DND-41 (cell line): ENCODE data around the gene ULK2.

Experiments used
- ATAC-seq: fragments of 200-7000 bp; cut with Tn5 transposase; 3 replicates; pipeline ENCODE4 v1.9.1; 2021; ENCODE audit warnings: low read depth; ENCODE audit not compliant: insufficient read depth
- DNase-seq: peaks from one replicate; pipeline ENCODE4 v3.0.0-alpha.2; 2020
- H2AFZ ChIP-seq: 2 replicates; pipeline ENCODE4 v1.6.0; 2012; ENCODE audit warnings: low read depth, low read length
- H3K27ac ChIP-seq: 2 replicates; pipeline ENCODE4 v1.5.1; 2012; ENCODE audit warnings: low read length, inconsistent platforms
- H3K27me3 ChIP-seq: fragments of 200-600 bp; sonication (generic); 2 replicates; pipeline ENCODE4 v1.6.0; 2012; ENCODE audit warnings: low read length, mild to moderate bottlenecking, inconsistent platforms; ENCODE audit not compliant: insufficient read depth, poor library complexity
- H3K36me3 ChIP-seq: 2 replicates; pipeline ENCODE4 v1.5.1; 2012; ENCODE audit warnings: low read length, inconsistent platforms; ENCODE audit not compliant: insufficient read depth
- H3K4me1 ChIP-seq: 2 replicates; pipeline ENCODE4 v1.5.1; 2012; ENCODE audit warnings: mild to moderate bottlenecking, low read length; ENCODE audit not compliant: insufficient read depth
- H3K4me2 ChIP-seq: 2 replicates; pipeline ENCODE4 v1.6.0; 2012; ENCODE audit warnings: mild to moderate bottlenecking, moderate library complexity, low read length, inconsistent platforms; ENCODE audit not compliant: insufficient read depth
- H3K4me3 ChIP-seq, 2 experiments: fragments of 200-600 bp in 1 of 2; shearing (Covaris generic) in 1 of 2; 2 replicates each; pipeline ENCODE4 v1.5.1; 2012 to 2016; ENCODE audit warnings: inconsistent platforms in 2 of 2, low read length in 2 of 2, mild to moderate bottlenecking in 2 of 2, low read depth in 1 of 2, moderate library complexity in 1 of 2
- H3K79me2 ChIP-seq: 2 replicates; pipeline ENCODE4 v1.6.0; 2012; ENCODE audit warnings: low read length, inconsistent platforms; ENCODE audit not compliant: insufficient read depth
- H3K9ac ChIP-seq: 2 replicates; pipeline ENCODE4 v1.6.0; 2012; ENCODE audit warnings: low read depth, mild to moderate bottlenecking, inconsistent platforms, low read length, moderate library complexity
- H3K9me3 ChIP-seq: 2 replicates; pipeline ENCODE4 v1.5.1; 2012; ENCODE audit warnings: low read length, moderate library complexity, mild to moderate bottlenecking, inconsistent platforms; ENCODE audit not compliant: insufficient read depth, severe bottlenecking
- H4K20me1 ChIP-seq: 2 replicates; pipeline ENCODE4 v1.6.0; 2012; ENCODE audit warnings: low read length; ENCODE audit not compliant: insufficient read depth
- CTCF ChIP-seq: IDR thresholded peaks from 2 replicates; pipeline ENCODE4 v1.5.1; 2012; ENCODE audit warnings: borderline replicate concordance, low read length, moderate library complexity, mild to moderate bottlenecking; ENCODE audit not compliant: poor library complexity, severe bottlenecking; ENCODE audit errors: extremely low read depth
- EZH2 ChIP-seq: IDR thresholded peaks from 3 replicates; pipeline ENCODE4 v1.6.1; 2012; ENCODE audit warnings: borderline replicate concordance, low read depth, mild to moderate bottlenecking, moderate library complexity, low read length, inconsistent platforms; ENCODE audit not compliant: severe bottlenecking

ULK2 gene

GRCh38 chr17:19727501-19728078 lies 140.1 kb downstream of the ULK2 start:
- Histone ChIP-seq H3K4me1 (no peaks in the 10 kb centered on the region), H3K9me3 (no peaks in the 10 kb centered on the region), H3K9ac (no peak overlapping the region), H3K36me3 (no peaks in the 10 kb centered on the region), H3K79me2 (no peaks in the 10 kb centered on the region), H3K27me3 (peaks cover 6% of the 10 kb centered on the region), H4K20me1 (no peaks in the 10 kb centered on the region), H2AFZ (no peak overlapping the region), H3K4me2 (no peak overlapping the region), H3K4me3 (no peak overlapping the region), H3K27ac (no peak overlapping the region)
- DNase-seq, result no peak
- TF ChIP-seq CTCF (no peak), EZH2 (no peak)
- no peak for ATAC-seq

GRCh38 chr17:19726631-19727376 lies 140.9 kb downstream of the ULK2 start:
- Histone ChIP-seq H3K9ac (no peak overlapping the region), H3K4me3 (no peak overlapping the region), H2AFZ (no peak overlapping the region), H3K79me2 (no peaks in the 10 kb centered on the region), H3K4me2 (no peak overlapping the region), H3K27ac (no peak overlapping the region), H3K9me3 (no peaks in the 10 kb centered on the region), H3K27me3 (peaks cover 6% of the 10 kb centered on the region), H3K4me1 (no peaks in the 10 kb centered on the region), H4K20me1 (no peaks in the 10 kb centered on the region), H3K36me3 (no peaks in the 10 kb centered on the region)
- DNase-seq, result no peak
- ATAC-seq, result no peak
- TF ChIP-seq CTCF (no peak), EZH2 (no peak)

- Histone ChIP-seq H3K4me2 (no peak overlapping the region), H4K20me1 (no peaks in the 10 kb centered on the region), H3K4me1 (no peaks in the 10 kb centered on the region), H3K4me3 (no peak overlapping the region), H3K27ac (no peak overlapping the region), H3K79me2 (no peaks in the 10 kb centered on the region), H2AFZ (no peak overlapping the region), H3K27me3 (peaks cover 6% of the 10 kb centered on the region), H3K9ac (no peak overlapping the region), H3K36me3 (no peaks in the 10 kb centered on the region), H3K9me3 (no peaks in the 10 kb centered on the region)
- no peak for TF ChIP-seq EZH2
- no peak for TF ChIP-seq CTCF
- ATAC-seq (no peak), DNase-seq (no peak)
Observed at GRCh38 chr17:19725486-19725885, 142.2 kb downstream of the ULK2 start.
